WTC11 (cell line): ENCODE data around the gene ANKRD33B. TPM values are rescaled to one million over a fixed set of nuclear protein-coding genes. Genes with fewer than 3 reads are reported as not detected.

Source experiments
- ATAC-seq: fragments of 200-7000 bp; cut with Tn5 transposase; 2 replicates; pipeline ENCODE4 v1.10.0; 2021; ENCODE audit warnings: mild to moderate bottlenecking, moderate library complexity
- CTCF ChIA-PET: fragments of 300-600 bp; sonication (Branson Sonifier 250); formaldehyde crosslinking; loops from one replicate; lab custom pipeline; 2021; ENCODE audit warnings: antibody characterized with exemption; lab: Charles Lee
- POLR2A ChIA-PET: fragments of 350-600 bp; sonication (Branson Sonifier 250); formaldehyde crosslinking; loops from one replicate; lab custom pipeline; 2021; ENCODE audit warnings: antibody characterized with exemption; lab: Charles Lee
- DNase-seq: peaks from one replicate; pipeline ENCODE4 v3.0.0; 2021; ENCODE audit warnings: low spot score
- H3K27ac Mint-ChIP-seq: 2 replicates; pipeline ENCODE4 v1.8.0; 2021; ENCODE audit warnings: mixed read lengths
- H3K27me3 Mint-ChIP-seq: 2 replicates; pipeline ENCODE4 v1.8.0; 2021; ENCODE audit warnings: low read depth, mild to moderate bottlenecking, moderate library complexity, mixed read lengths
- H3K36me3 Mint-ChIP-seq: 2 replicates; pipeline ENCODE4 v1.8.0; 2021; ENCODE audit warnings: mixed read lengths
- H3K4me1 Mint-ChIP-seq: 2 replicates; pipeline ENCODE4 v1.8.0; 2022; ENCODE audit warnings: mixed read lengths
- H3K4me3 Mint-ChIP-seq: 2 replicates; pipeline ENCODE4 v1.8.0; 2021; ENCODE audit warnings: mild to moderate bottlenecking, moderate library complexity, mixed read lengths
- H3K9me3 Mint-ChIP-seq: 2 replicates; pipeline ENCODE4 v1.8.0; 2021; ENCODE audit warnings: mixed read lengths
- CREM ChIP-seq: sonication (generic); formaldehyde crosslinking; IDR thresholded peaks from 2 replicates; pipeline ENCODE4 v1.8.1; 2022; ENCODE audit warnings: mild to moderate bottlenecking, missing genetic modification reagents, moderate library complexity
- NFYB ChIP-seq: sonication (generic); formaldehyde crosslinking; conservative IDR thresholded peaks from 2 replicates; pipeline ENCODE4 v1.8.0; 2022; ENCODE audit warnings: low read depth, missing genetic modification reagents
- NR1H2 ChIP-seq: sonication (generic); formaldehyde crosslinking; IDR thresholded peaks from 2 replicates; pipeline ENCODE4 v1.9.0; 2021; ENCODE audit warnings: mild to moderate bottlenecking, moderate library complexity, missing genetic modification reagents
- PRRX2 ChIP-seq: fragments of 250-450 bp; sonication (Bioruptor Pico); IDR thresholded peaks from 2 replicates; pipeline ENCODE4 v1.8.0; 2021; ENCODE audit warnings: mild to moderate bottlenecking
- SMAD3 ChIP-seq: sonication (generic); formaldehyde crosslinking; IDR thresholded peaks from 2 replicates; pipeline ENCODE4 v1.8.0; 2022; ENCODE audit warnings: missing genetic modification reagents, mild to moderate bottlenecking, borderline replicate concordance
- TCF7 ChIP-seq: sonication (generic); formaldehyde crosslinking; IDR thresholded peaks from 2 replicates; pipeline ENCODE4 v1.8.0; 2022; ENCODE audit warnings: mild to moderate bottlenecking, low read depth, missing genetic modification reagents, moderate library complexity
- TEAD1 ChIP-seq: sonication (generic); formaldehyde crosslinking; IDR thresholded peaks from 2 replicates; pipeline ENCODE4 v1.8.0; 2022; ENCODE audit warnings: mild to moderate bottlenecking, missing genetic modification reagents
- ZNF232 ChIP-seq: sonication (generic); formaldehyde crosslinking; IDR thresholded peaks from 2 replicates; pipeline ENCODE4 v1.8.0; 2022; ENCODE audit warnings: mild to moderate bottlenecking, missing genetic modification reagents
- ZNF396 ChIP-seq: fragments of 250-450 bp; sonication (Bioruptor Pico); IDR thresholded peaks from 2 replicates; pipeline ENCODE4 v1.8.0; 2021; ENCODE audit warnings: mild to moderate bottlenecking, moderate library complexity, borderline replicate concordance
- total RNA-seq: library from RNA; stranded (reverse); gene quantifications from 3 replicates; pipeline ENCODE4 v1.2.3, GENCODE V29; 2021
- TF ChIP-seq, protein P1 (sequence below): sonication (generic); formaldehyde crosslinking; conservative IDR thresholded peaks from 2 replicates; pipeline ENCODE4 v1.8.1; 2023; ENCODE audit warnings: mild to moderate bottlenecking, low read depth, missing genetic modification reagents, moderate library complexity
- TF ChIP-seq, protein P2 (sequence below): sonication (generic); formaldehyde crosslinking; IDR thresholded peaks from 2 replicates; pipeline ENCODE4 v1.8.1; 2022; ENCODE audit warnings: low read depth, missing genetic modification reagents, borderline replicate concordance
- TF ChIP-seq, protein P3 (sequence below): fragments of 200-600 bp; IDR thresholded peaks from 2 replicates; pipeline ENCODE4 v1.8.0; 2022; ENCODE audit warnings: antibody characterized with exemption
- TF ChIP-seq, protein P4 (sequence below): sonication (generic); formaldehyde crosslinking; IDR thresholded peaks from 2 replicates; pipeline ENCODE4 v1.8.1; 2023; ENCODE audit warnings: mild to moderate bottlenecking, missing genetic modification reagents
- TF ChIP-seq, protein P5 (sequence below): fragments of 250-450 bp; sonication (Bioruptor Pico); conservative IDR thresholded peaks from 2 replicates; pipeline ENCODE4 v1.9.0; 2021; ENCODE audit warnings: mild to moderate bottlenecking
- TF ChIP-seq, protein P6 (sequence below): sonication (generic); formaldehyde crosslinking; IDR thresholded peaks from 2 replicates; pipeline ENCODE4 v1.8.1; 2022; ENCODE audit warnings: mild to moderate bottlenecking, moderate library complexity, missing genetic modification reagents
- TF ChIP-seq, protein P7 (sequence below): sonication (generic); formaldehyde crosslinking; IDR thresholded peaks from 2 replicates; pipeline ENCODE4 v1.8.1; 2023; ENCODE audit warnings: mild to moderate bottlenecking, missing genetic modification reagents, borderline replicate concordance
- TF ChIP-seq, protein P8 (sequence below): sonication (generic); formaldehyde crosslinking; IDR thresholded peaks from 2 replicates; pipeline ENCODE4 v1.8.1; 2022; ENCODE audit warnings: low read depth, mild to moderate bottlenecking, moderate library complexity, missing genetic modification reagents, borderline replicate concordance

ANKRD33B gene
- total RNA-seq, 1 experiment from 2014 or later: 9.2 TPM

DNA sequence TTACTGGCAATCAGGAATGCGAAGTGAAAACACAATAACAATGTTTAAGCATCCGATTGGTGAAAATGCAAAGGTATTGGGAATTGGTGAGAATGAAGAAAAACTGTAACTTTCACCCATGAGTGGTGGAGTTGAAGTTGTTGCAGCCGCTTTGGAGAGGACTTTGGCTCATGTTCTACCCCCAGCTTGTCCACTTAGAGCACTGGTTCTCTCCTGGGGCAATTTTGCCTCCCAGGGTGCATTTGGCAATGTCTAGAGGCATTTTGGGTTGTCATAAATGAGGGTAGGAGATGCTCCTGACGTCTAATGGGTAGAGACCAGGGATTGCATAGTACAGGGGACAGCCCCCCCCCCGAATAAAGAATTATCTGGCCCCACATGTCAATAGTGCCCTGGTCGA is 46.2 kb downstream of the ANKRD33B start (continued):
- TF ChIP-seq, protein P1, sequence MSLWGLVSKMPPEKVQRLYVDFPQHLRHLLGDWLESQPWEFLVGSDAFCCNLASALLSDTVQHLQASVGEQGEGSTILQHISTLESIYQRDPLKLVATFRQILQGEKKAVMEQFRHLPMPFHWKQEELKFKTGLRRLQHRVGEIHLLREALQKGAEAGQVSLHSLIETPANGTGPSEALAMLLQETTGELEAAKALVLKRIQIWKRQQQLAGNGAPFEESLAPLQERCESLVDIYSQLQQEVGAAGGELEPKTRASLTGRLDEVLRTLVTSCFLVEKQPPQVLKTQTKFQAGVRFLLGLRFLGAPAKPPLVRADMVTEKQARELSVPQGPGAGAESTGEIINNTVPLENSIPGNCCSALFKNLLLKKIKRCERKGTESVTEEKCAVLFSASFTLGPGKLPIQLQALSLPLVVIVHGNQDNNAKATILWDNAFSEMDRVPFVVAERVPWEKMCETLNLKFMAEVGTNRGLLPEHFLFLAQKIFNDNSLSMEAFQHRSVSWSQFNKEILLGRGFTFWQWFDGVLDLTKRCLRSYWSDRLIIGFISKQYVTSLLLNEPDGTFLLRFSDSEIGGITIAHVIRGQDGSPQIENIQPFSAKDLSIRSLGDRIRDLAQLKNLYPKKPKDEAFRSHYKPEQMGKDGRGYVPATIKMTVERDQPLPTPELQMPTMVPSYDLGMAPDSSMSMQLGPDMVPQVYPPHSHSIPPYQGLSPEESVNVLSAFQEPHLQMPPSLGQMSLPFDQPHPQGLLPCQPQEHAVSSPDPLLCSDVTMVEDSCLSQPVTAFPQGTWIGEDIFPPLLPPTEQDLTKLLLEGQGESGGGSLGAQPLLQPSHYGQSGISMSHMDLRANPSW (CRISPR knock-in tag): no peak
- TF ChIP-seq, protein P2, sequence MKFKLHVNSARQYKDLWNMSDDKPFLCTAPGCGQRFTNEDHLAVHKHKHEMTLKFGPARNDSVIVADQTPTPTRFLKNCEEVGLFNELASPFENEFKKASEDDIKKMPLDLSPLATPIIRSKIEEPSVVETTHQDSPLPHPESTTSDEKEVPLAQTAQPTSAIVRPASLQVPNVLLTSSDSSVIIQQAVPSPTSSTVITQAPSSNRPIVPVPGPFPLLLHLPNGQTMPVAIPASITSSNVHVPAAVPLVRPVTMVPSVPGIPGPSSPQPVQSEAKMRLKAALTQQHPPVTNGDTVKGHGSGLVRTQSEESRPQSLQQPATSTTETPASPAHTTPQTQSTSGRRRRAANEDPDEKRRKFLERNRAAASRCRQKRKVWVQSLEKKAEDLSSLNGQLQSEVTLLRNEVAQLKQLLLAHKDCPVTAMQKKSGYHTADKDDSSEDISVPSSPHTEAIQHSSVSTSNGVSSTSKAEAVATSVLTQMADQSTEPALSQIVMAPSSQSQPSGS: no peak
- TF ChIP-seq, protein P3, sequence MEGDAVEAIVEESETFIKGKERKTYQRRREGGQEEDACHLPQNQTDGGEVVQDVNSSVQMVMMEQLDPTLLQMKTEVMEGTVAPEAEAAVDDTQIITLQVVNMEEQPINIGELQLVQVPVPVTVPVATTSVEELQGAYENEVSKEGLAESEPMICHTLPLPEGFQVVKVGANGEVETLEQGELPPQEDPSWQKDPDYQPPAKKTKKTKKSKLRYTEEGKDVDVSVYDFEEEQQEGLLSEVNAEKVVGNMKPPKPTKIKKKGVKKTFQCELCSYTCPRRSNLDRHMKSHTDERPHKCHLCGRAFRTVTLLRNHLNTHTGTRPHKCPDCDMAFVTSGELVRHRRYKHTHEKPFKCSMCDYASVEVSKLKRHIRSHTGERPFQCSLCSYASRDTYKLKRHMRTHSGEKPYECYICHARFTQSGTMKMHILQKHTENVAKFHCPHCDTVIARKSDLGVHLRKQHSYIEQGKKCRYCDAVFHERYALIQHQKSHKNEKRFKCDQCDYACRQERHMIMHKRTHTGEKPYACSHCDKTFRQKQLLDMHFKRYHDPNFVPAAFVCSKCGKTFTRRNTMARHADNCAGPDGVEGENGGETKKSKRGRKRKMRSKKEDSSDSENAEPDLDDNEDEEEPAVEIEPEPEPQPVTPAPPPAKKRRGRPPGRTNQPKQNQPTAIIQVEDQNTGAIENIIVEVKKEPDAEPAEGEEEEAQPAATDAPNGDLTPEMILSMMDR: no peak

DNA sequence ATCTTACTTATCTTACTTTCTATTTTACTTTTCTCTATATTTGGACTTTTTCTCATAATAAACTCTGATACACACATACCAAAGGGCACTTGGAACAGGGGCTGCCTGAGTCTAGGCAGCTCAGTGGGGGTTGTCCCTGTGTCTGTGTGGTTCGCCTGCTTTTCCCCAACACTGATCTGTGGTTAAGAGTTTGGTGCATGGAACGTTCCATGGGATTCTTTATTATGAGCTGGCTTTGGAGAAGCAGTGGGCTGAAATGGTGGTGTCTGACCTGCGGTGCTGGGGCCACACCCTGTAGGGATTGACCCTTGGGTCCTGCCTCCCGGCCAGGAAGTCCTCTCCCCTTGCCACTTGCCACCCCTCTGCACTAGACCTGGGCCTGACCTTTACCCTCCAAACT is 47.4 kb downstream of the ANKRD33B start:
- H3K4me1 Mint-ChIP-seq: peaks cover 40% of the 10 kb centered on the region
- ChIA-PET POLR2A (no interaction called here), CTCF (interaction anchor here (1.7 to 2.7 kb wide), 2 partner anchors 16 to 109 kb away, joined by 4 to 12 read pairs; no protein-coding TSS in a partner anchor)
- no peak for DNase-seq
- H3K4me3 Mint-ChIP-seq: no peak overlapping the region
- no peak for ATAC-seq
- TF ChIP-seq TEAD1 (CRISPR knock-in tag): no peak
- H3K9me3 Mint-ChIP-seq: no peaks in the 10 kb centered on the region
- no peaks in the 10 kb centered on the region; the same call in 1 of the 2 replicates for H3K27me3 Mint-ChIP-seq
- no peaks in the 10 kb centered on the region for H3K36me3 Mint-ChIP-seq
- H3K27ac Mint-ChIP-seq: no peak overlapping the region

DNA sequence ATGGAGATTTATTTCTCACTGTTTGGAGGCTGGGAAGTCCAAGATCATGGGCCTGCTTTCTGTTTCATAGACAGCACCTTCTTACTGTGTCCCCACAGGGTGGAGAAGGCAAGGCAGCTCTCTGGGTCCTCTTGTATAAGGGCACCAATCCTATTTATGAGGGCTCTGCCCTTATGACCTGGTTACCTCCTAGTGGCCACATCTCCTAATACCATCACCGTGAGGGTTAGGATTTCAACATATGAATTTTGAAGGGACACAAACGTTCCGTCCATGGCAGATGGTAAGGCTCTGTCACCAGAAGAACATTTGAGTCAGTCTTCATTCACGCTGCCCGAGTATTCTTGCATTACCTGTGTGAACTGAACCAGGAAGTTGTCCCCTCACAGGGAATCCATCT is 48.4 kb downstream of the ANKRD33B start:
- CTCF ChIA-PET: interaction anchor here (1.7 to 2.7 kb wide), 2 partner anchors 15 to 110 kb away, joined by 4 to 12 read pairs; no protein-coding TSS in a partner anchor

More for the DNA sequence above, 48.4 kb downstream of the ANKRD33B start:
- H3K4me3 Mint-ChIP-seq: no peak overlapping the region
- TF ChIP-seq TCF7 (no peak), ZNF396 (CRISPR knock-in tag) (no peak), SMAD3 (CRISPR knock-in tag) (no peak), NR1H2 (CRISPR knock-in tag) (no peak), ZNF232 (CRISPR knock-in tag) (no peak), PRRX2 (CRISPR knock-in tag) (no peak), NFYB (CRISPR knock-in tag) (no peak), CREM (no peak)
- TF ChIP-seq, protein P4, sequence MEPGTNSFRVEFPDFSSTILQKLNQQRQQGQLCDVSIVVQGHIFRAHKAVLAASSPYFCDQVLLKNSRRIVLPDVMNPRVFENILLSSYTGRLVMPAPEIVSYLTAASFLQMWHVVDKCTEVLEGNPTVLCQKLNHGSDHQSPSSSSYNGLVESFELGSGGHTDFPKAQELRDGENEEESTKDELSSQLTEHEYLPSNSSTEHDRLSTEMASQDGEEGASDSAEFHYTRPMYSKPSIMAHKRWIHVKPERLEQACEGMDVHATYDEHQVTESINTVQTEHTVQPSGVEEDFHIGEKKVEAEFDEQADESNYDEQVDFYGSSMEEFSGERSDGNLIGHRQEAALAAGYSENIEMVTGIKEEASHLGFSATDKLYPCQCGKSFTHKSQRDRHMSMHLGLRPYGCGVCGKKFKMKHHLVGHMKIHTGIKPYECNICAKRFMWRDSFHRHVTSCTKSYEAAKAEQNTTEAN: no peak
- TF ChIP-seq, protein P5, sequence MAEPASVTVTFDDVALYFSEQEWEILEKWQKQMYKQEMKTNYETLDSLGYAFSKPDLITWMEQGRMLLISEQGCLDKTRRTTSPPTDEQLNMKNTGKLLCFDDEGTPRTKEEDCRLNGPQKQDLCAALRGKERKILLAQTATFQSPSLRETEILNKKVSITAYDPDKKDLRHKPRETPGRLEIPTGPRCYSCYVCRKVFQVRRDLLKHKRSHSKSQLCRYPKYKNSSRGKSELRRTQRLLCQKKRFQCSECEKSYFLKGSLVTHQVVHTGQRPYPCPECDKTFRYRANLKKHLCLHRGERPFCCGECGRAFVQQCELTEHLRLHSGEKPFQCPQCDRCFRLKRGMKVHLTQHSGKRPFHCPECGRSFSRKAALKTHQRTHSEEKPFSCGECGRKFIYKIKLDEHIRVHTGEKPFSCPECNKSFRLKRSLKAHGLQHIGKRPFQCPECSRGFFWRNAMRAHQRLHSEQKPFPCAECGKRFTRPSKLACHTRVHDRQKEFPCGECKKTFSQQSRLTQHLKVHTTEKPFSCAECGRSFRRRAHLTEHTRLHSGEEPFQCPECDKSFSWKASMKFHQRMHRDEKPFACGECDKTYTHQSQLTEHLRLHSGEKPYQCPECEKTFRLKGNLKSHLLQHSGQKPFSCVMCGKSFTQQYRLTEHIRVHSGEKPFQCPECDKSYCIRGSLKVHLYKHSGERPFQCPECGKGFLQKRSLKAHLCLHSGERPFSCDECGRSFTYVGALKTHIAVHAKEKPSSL: no peak
- TF ChIP-seq, protein P6, sequence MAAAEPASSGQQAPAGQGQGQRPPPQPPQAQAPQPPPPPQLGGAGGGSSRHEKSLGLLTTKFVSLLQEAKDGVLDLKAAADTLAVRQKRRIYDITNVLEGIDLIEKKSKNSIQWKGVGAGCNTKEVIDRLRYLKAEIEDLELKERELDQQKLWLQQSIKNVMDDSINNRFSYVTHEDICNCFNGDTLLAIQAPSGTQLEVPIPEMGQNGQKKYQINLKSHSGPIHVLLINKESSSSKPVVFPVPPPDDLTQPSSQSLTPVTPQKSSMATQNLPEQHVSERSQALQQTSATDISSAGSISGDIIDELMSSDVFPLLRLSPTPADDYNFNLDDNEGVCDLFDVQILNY (CRISPR knock-in tag): no peak
- TF ChIP-seq, protein P7, sequence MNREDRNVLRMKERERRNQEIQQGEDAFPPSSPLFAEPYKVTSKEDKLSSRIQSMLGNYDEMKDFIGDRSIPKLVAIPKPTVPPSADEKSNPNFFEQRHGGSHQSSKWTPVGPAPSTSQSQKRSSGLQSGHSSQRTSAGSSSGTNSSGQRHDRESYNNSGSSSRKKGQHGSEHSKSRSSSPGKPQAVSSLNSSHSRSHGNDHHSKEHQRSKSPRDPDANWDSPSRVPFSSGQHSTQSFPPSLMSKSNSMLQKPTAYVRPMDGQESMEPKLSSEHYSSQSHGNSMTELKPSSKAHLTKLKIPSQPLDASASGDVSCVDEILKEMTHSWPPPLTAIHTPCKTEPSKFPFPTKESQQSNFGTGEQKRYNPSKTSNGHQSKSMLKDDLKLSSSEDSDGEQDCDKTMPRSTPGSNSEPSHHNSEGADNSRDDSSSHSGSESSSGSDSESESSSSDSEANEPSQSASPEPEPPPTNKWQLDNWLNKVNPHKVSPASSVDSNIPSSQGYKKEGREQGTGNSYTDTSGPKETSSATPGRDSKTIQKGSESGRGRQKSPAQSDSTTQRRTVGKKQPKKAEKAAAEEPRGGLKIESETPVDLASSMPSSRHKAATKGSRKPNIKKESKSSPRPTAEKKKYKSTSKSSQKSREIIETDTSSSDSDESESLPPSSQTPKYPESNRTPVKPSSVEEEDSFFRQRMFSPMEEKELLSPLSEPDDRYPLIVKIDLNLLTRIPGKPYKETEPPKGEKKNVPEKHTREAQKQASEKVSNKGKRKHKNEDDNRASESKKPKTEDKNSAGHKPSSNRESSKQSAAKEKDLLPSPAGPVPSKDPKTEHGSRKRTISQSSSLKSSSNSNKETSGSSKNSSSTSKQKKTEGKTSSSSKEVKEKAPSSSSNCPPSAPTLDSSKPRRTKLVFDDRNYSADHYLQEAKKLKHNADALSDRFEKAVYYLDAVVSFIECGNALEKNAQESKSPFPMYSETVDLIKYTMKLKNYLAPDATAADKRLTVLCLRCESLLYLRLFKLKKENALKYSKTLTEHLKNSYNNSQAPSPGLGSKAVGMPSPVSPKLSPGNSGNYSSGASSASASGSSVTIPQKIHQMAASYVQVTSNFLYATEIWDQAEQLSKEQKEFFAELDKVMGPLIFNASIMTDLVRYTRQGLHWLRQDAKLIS (CRISPR knock-in tag): no peak
- TF ChIP-seq, protein P8, sequence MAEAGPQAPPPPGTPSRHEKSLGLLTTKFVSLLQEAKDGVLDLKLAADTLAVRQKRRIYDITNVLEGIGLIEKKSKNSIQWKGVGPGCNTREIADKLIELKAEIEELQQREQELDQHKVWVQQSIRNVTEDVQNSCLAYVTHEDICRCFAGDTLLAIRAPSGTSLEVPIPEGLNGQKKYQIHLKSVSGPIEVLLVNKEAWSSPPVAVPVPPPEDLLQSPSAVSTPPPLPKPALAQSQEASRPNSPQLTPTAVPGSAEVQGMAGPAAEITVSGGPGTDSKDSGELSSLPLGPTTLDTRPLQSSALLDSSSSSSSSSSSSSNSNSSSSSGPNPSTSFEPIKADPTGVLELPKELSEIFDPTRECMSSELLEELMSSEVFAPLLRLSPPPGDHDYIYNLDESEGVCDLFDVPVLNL: no peak
- no peaks in the 10 kb centered on the region for H3K36me3 Mint-ChIP-seq
- H3K27ac Mint-ChIP-seq: no peak overlapping the region
- POLR2A ChIA-PET: no interaction called here
- DNase-seq (no peak), ATAC-seq (peak; percentile 22; the same call in 1 of the 2 replicates)
- H3K27me3 Mint-ChIP-seq: no peaks in the 10 kb centered on the region; the same call in 1 of the 2 replicates
- H3K9me3 Mint-ChIP-seq: no peaks in the 10 kb centered on the region
- H3K4me1 Mint-ChIP-seq: peaks cover 34% of the 10 kb centered on the region
